A549 (cell line): ENCODE data around the gene PPP3CB. TPM values are rescaled to one million over a fixed set of nuclear protein-coding genes. Genes with fewer than 3 reads are reported as not detected.

Source experiments
- ATAC-seq, 2 experiments: fragments of 200-7000 bp in 1 of 2; fragments of >200 bp in 1 of 2; cut with Nextera tagmentation in 1 of 2; cut with Tn5 transposase in 1 of 2; 3 replicates each; pipeline versions ENCODE4 v1.8.0 to v1.9.1; 2018 to 2020; ENCODE audit warnings: mild to moderate bottlenecking in 1 of 2, moderate library complexity in 1 of 2
- CTCF ChIA-PET: fragments of 300-600 bp; sonication (Branson Sonifier 250); formaldehyde crosslinking; extraction: SDS; loops from one replicate; lab custom pipeline; 2021; ENCODE audit warnings: antibody characterized with exemption, inconsistent platforms; lab: Yijun Ruan, JAX
- POLR2A ChIA-PET: fragments of 350-600 bp; formaldehyde crosslinking; extraction: SDS; loops from one replicate; lab custom pipeline; 2021; ENCODE audit warnings: antibody characterized with exemption, inconsistent platforms; lab: Yijun Ruan, JAX
- DNase-seq, 2 experiments: peaks; one replicate each; pipeline versions ENCODE4 v3.0.0 to v3.0.0-alpha.2; 2011 to 2016; ENCODE audit warnings: low read depth in 1 of 2, low spot score in 1 of 2
- FAIRE-seq: peaks from 2 replicates; lab custom pipeline; 2011; peaks lifted over from hg19 to GRCh38; lab: Jason Lieb, UNC
- H3K27ac ChIP-seq, 2 experiments: fragments of >200 bp; sonication (Bioruptor Twin); formaldehyde crosslinking; 3 replicates each; pipeline ENCODE4 v1.5.1; 2016 to 2017
- H3K4me1 ChIP-seq: fragments of >200 bp; sonication (Bioruptor Twin); formaldehyde crosslinking; 3 replicates; pipeline ENCODE4 v1.6.1; 2016
- H3K4me2 ChIP-seq: fragments of >200 bp; sonication (Bioruptor Twin); formaldehyde crosslinking; 3 replicates; pipeline ENCODE4 v1.6.1; 2016
- H3K4me3 ChIP-seq: fragments of >200 bp; sonication (Bioruptor Twin); formaldehyde crosslinking; 3 replicates; pipeline ENCODE4 v1.5.1; 2016
- H3K9me3 ChIP-seq: fragments of >200 bp; sonication (Bioruptor Twin); formaldehyde crosslinking; 3 replicates; pipeline ENCODE4 v1.6.1; 2016
- BHLHE40 ChIP-seq: IDR thresholded peaks from 2 replicates; pipeline ENCODE4 v1.6.1; 2012; ENCODE audit warnings: low read depth, low read length, inconsistent platforms
- CBX8 ChIP-seq: fragments of 200-600 bp; sonication (generic); IDR thresholded peaks from 2 replicates; pipeline ENCODE4 v1.6.1; 2016
- CEBPB ChIP-seq, 2 experiments: fragments of >200 bp in 1 of 2; sonication (Bioruptor Twin) in 1 of 2; formaldehyde crosslinking in 1 of 2; IDR thresholded peaks; 2 replicates each; pipeline ENCODE4 v1.6.1; 2012 to 2016
- CHD4 ChIP-seq: fragments of 200-600 bp; sonication (generic); IDR thresholded peaks from 2 replicates; pipeline ENCODE4 v1.6.1; 2016; ENCODE audit warnings: antibody characterized with exemption, mild to moderate bottlenecking, borderline replicate concordance
- CTCF ChIP-seq: fragments of >200 bp; sonication (Bioruptor Twin); formaldehyde crosslinking; IDR thresholded peaks from 3 replicates; pipeline ENCODE4 v1.5.1; 2016
- ELK1 ChIP-seq: fragments of 150-350 bp; IDR thresholded peaks from 2 replicates; pipeline ENCODE4 v1.6.1; 2014; ENCODE audit warnings: low read depth, mild to moderate bottlenecking, low read length
- FOSL2 ChIP-seq, 2 experiments: fragments of 450-650 bp in 1 of 2; fragments of >200 bp in 1 of 2; sonication (Bioruptor Twin) in 1 of 2; formaldehyde crosslinking; IDR thresholded peaks; 2 replicates each; pipeline versions ENCODE4 v1.5.0 to v1.6.1; 2016 to 2020; ENCODE audit warnings: mild to moderate bottlenecking in 1 of 2, moderate library complexity in 1 of 2
- GATA3 ChIP-seq: IDR thresholded peaks from 2 replicates; pipeline ENCODE4 v1.6.1; 2012; ENCODE audit warnings: borderline replicate concordance
- HEYL ChIP-seq: fragments of 250-450 bp; sonication (Bioruptor Pico); IDR thresholded peaks from 2 replicates; pipeline ENCODE4 v1.8.0; 2021; ENCODE audit warnings: mild to moderate bottlenecking, moderate library complexity
- HOXA7 ChIP-seq: fragments of 250-450 bp; sonication (Bioruptor Pico); IDR thresholded peaks from 2 replicates; pipeline ENCODE4 v1.5.0; 2020; ENCODE audit warnings: mild to moderate bottlenecking, moderate library complexity
- HOXB13 ChIP-seq: fragments of 250-450 bp; sonication (Bioruptor Pico); IDR thresholded peaks from 2 replicates; pipeline ENCODE4 v1.5.0; 2020; ENCODE audit warnings: low read depth, mild to moderate bottlenecking, moderate library complexity
- JUNB ChIP-seq: fragments of >200 bp; sonication (Bioruptor Twin); formaldehyde crosslinking; IDR thresholded peaks from 2 replicates; pipeline ENCODE4 v1.6.1; 2016
- KDM1A ChIP-seq: fragments of 200-600 bp; sonication (generic); IDR thresholded peaks from 2 replicates; pipeline ENCODE4 v1.6.1; 2016; ENCODE audit warnings: low read depth, mild to moderate bottlenecking
- KDM5A ChIP-seq: fragments of 200-600 bp; sonication (generic); IDR thresholded peaks from 2 replicates; pipeline ENCODE4 v1.6.1; 2016; ENCODE audit warnings: antibody characterized with exemption, mild to moderate bottlenecking
- MAFK ChIP-seq: fragments of 450-650 bp; IDR thresholded peaks from 2 replicates; pipeline ENCODE4 v1.6.1; 2014; ENCODE audit not compliant: partially characterized antibody
- MAX ChIP-seq: IDR thresholded peaks from 2 replicates; pipeline ENCODE4 v1.6.1; 2012
- NR3C1 ChIP-seq: fragments of >200 bp; sonication (Bioruptor Twin); formaldehyde crosslinking; IDR thresholded peaks from 3 replicates; pipeline ENCODE4 v1.6.1; 2017
- POLR2AphosphoS2 ChIP-seq: conservative IDR thresholded peaks from 2 replicates; pipeline ENCODE4 v1.6.1; 2012; ENCODE audit warnings: low read length, improper control_type of control experiment, inconsistent platforms
- RARB ChIP-seq: fragments of 250-450 bp; sonication (Bioruptor Pico); IDR thresholded peaks from 2 replicates; pipeline ENCODE4 v1.8.0; 2021; ENCODE audit warnings: mild to moderate bottlenecking, moderate library complexity
- RCOR1 ChIP-seq: fragments of 150-350 bp; IDR thresholded peaks from 2 replicates; pipeline ENCODE4 v1.6.1; 2014; ENCODE audit warnings: antibody characterized with exemption, low read length, low read depth
- TP53 ChIP-seq: fragments of 250-450 bp; sonication (Bioruptor Pico); IDR thresholded peaks from 2 replicates; pipeline ENCODE4 v1.5.0; 2021; ENCODE audit warnings: mild to moderate bottlenecking, moderate library complexity
- USF2 ChIP-seq: fragments of 450-650 bp; IDR thresholded peaks from 2 replicates; pipeline ENCODE4 v1.6.1; 2014; ENCODE audit warnings: antibody characterized with exemption
- ZC3H11A ChIP-seq: fragments of 450-650 bp; IDR thresholded peaks from 2 replicates; pipeline ENCODE4 v1.6.1; 2014; ENCODE audit warnings: antibody characterized with exemption, mild to moderate bottlenecking
- ZFP36 ChIP-seq: fragments of 450-650 bp; IDR thresholded peaks from 2 replicates; pipeline ENCODE4 v1.6.1; 2014; ENCODE audit warnings: borderline replicate concordance; ENCODE audit not compliant: partially characterized antibody
- WGBS: methylation state at CpG from one replicate; pipeline ENCODE4 v1.1.6; 2017; ENCODE audit errors: missing lambda C conversion rate; 5-methylcytosine and 5-hydroxymethylcytosine counted together
- polyA plus RNA-seq, 4 experiments: library from polyadenylated mRNA; depleted of rRNA in 3 of 4; stranded (reverse); fragments of >200 nt; fragmentation: RNase III in 1 of 4; extraction: RNeasy Plus Mini Kit Qiagen cat#74134 plus additional on column Dnase treatment in 1 of 4; gene quantifications; 2 replicates in 3 of 4; 3 replicates in 1 of 4; pipeline ENCODE4 v1.2.3, GENCODE V29; 2011 to 2017

The PPP3CB gene
- polyA plus RNA-seq, 2 of the 4 experiments (the other 2 are of a cell fraction): 20.8 to 25.4 TPM

GRCh38 chr10:73517166-73517888, 21.5 kb upstream of the PPP3CB start:
- CTCF ChIA-PET: interaction anchor here (0.6 to 7.3 kb wide), 4 partner anchors 12 to 127 kb away, joined by 3 to 55 read pairs (median 10); no protein-coding TSS in a partner anchor
- 76% methylated on average over 4 of the region's 4 CpGs for WGBS
- POLR2A ChIA-PET: interaction anchor here (0.7 kb wide), 1 partner anchor 21 kb away, joined by 3 read pairs; the partner anchor contains the start of gene PPP3CB

GRCh38 chr10:73512207-73512743, 16.5 kb upstream of the PPP3CB start:
- WGBS: 98% methylated on average over 4 of the region's 4 CpGs
- no peak for FAIRE-seq
- no peak overlapping the region for H3K27ac ChIP-seq
- no peak for ATAC-seq
- no peak overlapping the region for H3K4me3 ChIP-seq
- TF ChIP-seq MAX: no peak
- no peak for TF ChIP-seq POLR2AphosphoS2
- TF ChIP-seq RCOR1: no peak
- TF ChIP-seq HOXB13: no peak
- no peak for TF ChIP-seq CTCF
- no peak for TF ChIP-seq CHD4
- TF ChIP-seq HEYL: no peak
- no peak for TF ChIP-seq FOSL2 (IDR thresholded peaks at IDR 0.05)
- TF ChIP-seq FOSL2 (CRISPR knock-in tag; IDR thresholded peaks at IDR 0.05): 0 out of 2 replicates have a peak, but pooled peaks have one; percentile 9
- no peaks in the 10 kb centered on the region for H3K9me3 ChIP-seq
- ChIA-PET CTCF (interaction anchor here (0.7 to 1.6 kb wide), 2 partner anchors 9 to 17 kb away, joined by 3 to 9 read pairs; no protein-coding TSS in a partner anchor), POLR2A (no interaction called here)
- no peak overlapping the region for H3K4me2 ChIP-seq
- H3K4me1 ChIP-seq: no peaks in the 10 kb centered on the region
- no peak for DNase-seq

More at GRCh38 chr10:73517166-73517888, 21.5 kb upstream of the PPP3CB start:
- Histone ChIP-seq H3K4me2 (no peak overlapping the region), H3K4me1 (no peaks in the 10 kb centered on the region), H3K27ac (no peak overlapping the region), H3K4me3 (no peak overlapping the region), H3K9me3 (no peaks in the 10 kb centered on the region)
- TF ChIP-seq TP53 (CRISPR knock-in tag) (no peak), HOXA7 (CRISPR knock-in tag) (no peak), HOXB13 (no peak), CEBPB (IDR thresholded peaks at IDR 0.05) (no peak), RARB (no peak), NR3C1 (no peak), ZFP36 (no peak), USF2 (no peak), JUNB (no peak), CBX8 (no peak), GATA3 (no peak), KDM5A (no peak), ZC3H11A (no peak), BHLHE40 (no peak), ELK1 (no peak), MAFK (no peak), KDM1A (no peak)
- DNase-seq (no peak), FAIRE-seq (no peak), ATAC-seq (no peak)
